Heart left ventricle (tissue), 16 donors: ENCODE measurements around the gene MAPK14. TPM values are rescaled to one million over a fixed set of nuclear protein-coding genes. Genes with fewer than 3 reads are reported as not detected.

Experiments
- ATAC-seq, 4 donors: fragments of 200-7000 bp; cut with Tn5 transposase; one replicate each; pipeline ENCODE4 v1.9.1; 2020 to 2022; ENCODE audit warnings: moderate library complexity in 4 of 4, mild to moderate bottlenecking in 3 of 4, moderate number of reproducible peaks in 1 of 4
- DNase-seq, 5 donors: peaks; one replicate each; pipeline ENCODE4 v3.0.0-alpha.2; 2020
- H3K27ac ChIP-seq, 12 donors: fragments of 200-600 bp; sonication (generic) in 4 of 12; one replicate each; pipeline versions ENCODE4 v1.5.0 to v1.8.0; 2016 to 2022; ENCODE audit warnings: mild to moderate bottlenecking in 2 of 12
- H3K27me3 ChIP-seq, 9 donors: fragments of 200-600 bp; sonication (generic) in 2 of 9; one replicate each; pipeline versions ENCODE4 v1.5.1 to v1.8.0; 2016 to 2022; ENCODE audit warnings: mild to moderate bottlenecking in 3 of 9
- H3K36me3 ChIP-seq, 9 donors: fragments of 200-600 bp; sonication (generic) in 2 of 9; one replicate each; pipeline versions ENCODE4 v1.5.0 to v1.8.0; 2018 to 2022; ENCODE audit warnings: mild to moderate bottlenecking in 2 of 9
- H3K4me1 ChIP-seq, 12 donors: fragments of 200-600 bp; sonication (generic) in 4 of 12; one replicate each; pipeline versions ENCODE4 v1.5.0 to v1.8.0; 2016 to 2022; ENCODE audit warnings: mild to moderate bottlenecking in 3 of 12
- H3K4me3 ChIP-seq, 12 donors: fragments of 200-600 bp; sonication (generic) in 4 of 12; one replicate each; pipeline versions ENCODE4 v1.5.0 to v1.8.0; 2017 to 2022; ENCODE audit warnings: mild to moderate bottlenecking in 9 of 12, moderate library complexity in 4 of 12
- H3K9me3 ChIP-seq, 12 donors: fragments of 200-600 bp; sonication (generic) in 4 of 12; one replicate each; pipeline versions ENCODE4 v1.5.0 to v1.8.0; 2016 to 2022; ENCODE audit warnings: mild to moderate bottlenecking in 1 of 12
- POLR2A ChIP-seq, 2 donors: fragments of 450-650 bp; IDR thresholded peaks; one replicate each; pipeline ENCODE4 v1.6.1; 2017; ENCODE audit warnings: antibody characterized with exemption in 2 of 2, mild to moderate bottlenecking in 2 of 2, moderate library complexity in 2 of 2
- WGBS, 4 donors: extraction: QIAGEN DNeasy Blood & Tissue Kit in 2 of 4; methylation state at CpG; one replicate each; pipeline versions ENCODE4 v1.1.5 to v1.1.7; 2013 to 2018; 5-methylcytosine and 5-hydroxymethylcytosine counted together
- intact Hi-C, 10 donors: fragments of 100-400 bp; cut with DNase I; formaldehyde crosslinking; loops; one replicate each; pipeline versions ENCODE4 v1.11.1 to v1.14.2; 2022
- polyA plus RNA-seq, 2 donors: library from polyadenylated mRNA; stranded (reverse); fragments of 200-250 nt; gene quantifications; one replicate each; pipeline ENCODE4 v1.2.3, GENCODE V29; 2013
- total RNA-seq, 9 donors: library from RNA; depleted of rRNA in 2 of 9; stranded (reverse); fragments of >200 nt in 2 of 9; fragmentation: NEBNext Ultra II Directional in 3 of 9; extraction: Animal tissue kit (Norgen Biotek cat#: 25700) in 3 of 9; gene quantifications; one replicate each; pipeline versions ENCODE4 v1.1.0 to v1.2.4, GENCODE V29; 2016 to 2023
- TF ChIP-seq, protein P1 (sequence below), 12 donors: fragments of 200-600 bp; sonication (generic) in 4 of 12; IDR thresholded peaks; one replicate each; pipeline versions ENCODE4 v1.5.0 to v1.8.0; 2018 to 2022; ENCODE audit warnings: antibody characterized with exemption in 12 of 12, mild to moderate bottlenecking in 5 of 12
- donor health status: ischemic (EF 13 %, LVEDD 7.1; RV severe dilation, severe dysfunction).
- donor health status: healthy with polysubstance abuse.
- donor health status: DM: no; HTN: yes; CAD: no.
- donor health status: DM: no; HTN: no; CAD: no.
- donor health status: ischemic (EF 25% LVEDD 6.9; RV normal size, moderate dysfunction).
- donor health status: ischemic (EF 25% LVEDD 5.7; RV mildly dilated, moderate dysfunction).
- donor health status: healthy.
- donor health status: DM: yes; HTN: yes; CAD: no.
- donor health status: ischemic (EF 35%, LVEDD 5.7; RV mildly dilated, moderate dysfunction).
- donor health status: nonischemic (EF 11% LVEDD 7.7; RV severe dilation, severe dysfunction).
- donor health status: DM: yes; HTN: yes; CAD: no.
- donor health status: PGD.
- donor health status: ischemic (EF 29% LVEDD 5.4; RV normal size, mild dysfunction).
- donor health status: nonischemic (EF 23%, LVEDD 6.1; RV moderate dilation, normal function).

MAPK14 gene
- total and polyA plus RNA-seq, 11 donors, result 7.0 to 46.5 (median 32.3) TPM

DNA sequence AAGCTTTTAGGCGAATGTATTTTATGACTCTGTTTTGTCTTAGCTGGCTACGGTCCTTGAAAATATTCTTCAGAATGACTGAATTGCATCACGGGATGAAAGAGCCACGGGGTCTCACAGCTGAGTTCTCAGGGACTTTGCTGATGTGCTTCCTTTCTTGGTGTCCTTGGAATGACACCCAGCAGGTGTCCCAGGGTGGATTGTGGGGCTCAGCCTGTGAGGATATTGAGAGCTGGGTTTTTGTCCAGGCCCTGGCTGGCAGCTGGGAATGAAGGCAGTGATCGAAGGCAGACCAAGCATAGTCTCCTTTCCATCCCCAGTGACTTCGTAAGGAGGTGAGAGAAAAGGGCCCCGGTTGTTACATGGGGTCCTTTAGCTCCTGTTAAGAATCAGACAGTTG is 83.9 kb downstream of the MAPK14 start:
- H3K27me3 ChIP-seq, result no peaks in the 10 kb centered on the region
- 93 to 97% (median 96%) methylated on average over 7 of the region's 7 CpGs for WGBS, 4 donors
- H3K4me1 ChIP-seq, result peaks cover 0 to 25% (median 0%) of the 10 kb centered on the region in 12 donors
- H3K27ac ChIP-seq, result no peak overlapping the region
- H3K36me3 ChIP-seq, result peaks cover 0 to 67% (median 55%) of the 10 kb centered on the region in 9 donors
- H3K9me3 ChIP-seq, result no peaks in the 10 kb centered on the region
- no peak for DNase-seq
- intact Hi-C loops, result no loop called here
- ATAC-seq, result no peak
- no peak overlapping the region for H3K4me3 ChIP-seq
- no peak for TF ChIP-seq POLR2A (IDR thresholded peaks at IDR 0.05)
- TF ChIP-seq, protein P1, sequence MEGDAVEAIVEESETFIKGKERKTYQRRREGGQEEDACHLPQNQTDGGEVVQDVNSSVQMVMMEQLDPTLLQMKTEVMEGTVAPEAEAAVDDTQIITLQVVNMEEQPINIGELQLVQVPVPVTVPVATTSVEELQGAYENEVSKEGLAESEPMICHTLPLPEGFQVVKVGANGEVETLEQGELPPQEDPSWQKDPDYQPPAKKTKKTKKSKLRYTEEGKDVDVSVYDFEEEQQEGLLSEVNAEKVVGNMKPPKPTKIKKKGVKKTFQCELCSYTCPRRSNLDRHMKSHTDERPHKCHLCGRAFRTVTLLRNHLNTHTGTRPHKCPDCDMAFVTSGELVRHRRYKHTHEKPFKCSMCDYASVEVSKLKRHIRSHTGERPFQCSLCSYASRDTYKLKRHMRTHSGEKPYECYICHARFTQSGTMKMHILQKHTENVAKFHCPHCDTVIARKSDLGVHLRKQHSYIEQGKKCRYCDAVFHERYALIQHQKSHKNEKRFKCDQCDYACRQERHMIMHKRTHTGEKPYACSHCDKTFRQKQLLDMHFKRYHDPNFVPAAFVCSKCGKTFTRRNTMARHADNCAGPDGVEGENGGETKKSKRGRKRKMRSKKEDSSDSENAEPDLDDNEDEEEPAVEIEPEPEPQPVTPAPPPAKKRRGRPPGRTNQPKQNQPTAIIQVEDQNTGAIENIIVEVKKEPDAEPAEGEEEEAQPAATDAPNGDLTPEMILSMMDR (IDR thresholded peaks at IDR 0.05), result no peak

DNA sequence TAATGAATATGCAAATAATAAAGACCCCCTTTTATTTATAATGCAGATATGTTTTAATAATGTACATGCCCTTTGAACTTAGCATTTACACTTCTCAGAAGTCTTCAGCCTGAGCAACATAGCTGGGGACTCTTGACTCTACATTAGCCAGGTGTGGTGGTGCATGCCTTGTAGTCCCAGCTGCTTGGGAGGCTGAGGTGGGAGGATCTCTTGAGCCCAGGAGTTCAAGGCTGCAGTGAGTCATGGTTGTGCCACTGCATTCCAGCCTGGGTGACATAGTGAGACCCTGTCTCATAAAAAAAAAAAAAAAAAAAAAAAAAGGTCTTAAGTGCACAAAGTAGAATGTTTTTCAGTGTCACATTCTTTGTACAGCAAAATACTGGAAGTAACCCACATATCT is 85.4 kb downstream of the MAPK14 start:
- H3K4me3 ChIP-seq, result no peak overlapping the region

DNA sequence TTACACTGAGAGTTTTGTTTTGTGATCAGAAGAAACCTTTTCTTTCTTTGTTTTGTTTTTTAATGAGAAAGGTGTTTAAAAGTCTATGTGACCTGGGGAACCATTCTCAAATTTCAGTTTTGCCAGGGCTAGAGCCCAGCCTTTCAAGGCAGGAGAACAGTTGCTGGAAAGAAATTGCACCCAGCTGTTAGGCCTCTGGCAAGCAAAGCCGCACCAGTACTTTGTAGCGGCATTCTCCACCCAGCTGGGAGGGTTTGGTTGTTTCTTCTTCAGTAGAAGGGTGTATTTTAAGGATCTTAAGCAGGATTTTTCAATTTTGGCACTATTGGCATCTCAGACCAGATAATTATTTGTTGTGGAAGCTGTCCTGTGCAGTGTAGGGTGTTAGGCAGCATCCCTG is 86.1 kb downstream of the MAPK14 start:
- H3K27me3 ChIP-seq, result no peaks in the 10 kb centered on the region
- ATAC-seq, result no peak
- no peak overlapping the region for H3K27ac ChIP-seq
- peaks cover 0 to 54% (median 33%) of the 10 kb centered on the region in 9 donors for H3K36me3 ChIP-seq
- intact Hi-C loops, result no loop called here
- DNase-seq, result no peak
- WGBS, 4 donors, result 78 to 84% (median 81%) methylated on average over 2 of the region's 2 CpGs
- peaks cover 0 to 38% (median 0%) of the 10 kb centered on the region in 12 donors for H3K4me1 ChIP-seq
- no peak for TF ChIP-seq POLR2A (IDR thresholded peaks at IDR 0.05)
- TF ChIP-seq, protein P1 (IDR thresholded peaks at IDR 0.05), result no peak
- no peak overlapping the region for H3K4me3 ChIP-seq
- H3K9me3 ChIP-seq, result no peaks in the 10 kb centered on the region

More for the DNA sequence above, 85.4 kb downstream of the MAPK14 start:
- intact Hi-C loops, result no loop called here
- peaks cover 0 to 61% (median 40%) of the 10 kb centered on the region in 9 donors for H3K36me3 ChIP-seq
- H3K27ac ChIP-seq, result no peak overlapping the region
- TF ChIP-seq, protein P1 (IDR thresholded peaks at IDR 0.05), result no peak
- TF ChIP-seq POLR2A (IDR thresholded peaks at IDR 0.05), result no peak
- no peaks in the 10 kb centered on the region for H3K9me3 ChIP-seq
- H3K27me3 ChIP-seq, result no peaks in the 10 kb centered on the region
- peaks cover 0 to 33% (median 0%) of the 10 kb centered on the region in 12 donors for H3K4me1 ChIP-seq
- ATAC-seq (no peak), DNase-seq (no peak)

DNA sequence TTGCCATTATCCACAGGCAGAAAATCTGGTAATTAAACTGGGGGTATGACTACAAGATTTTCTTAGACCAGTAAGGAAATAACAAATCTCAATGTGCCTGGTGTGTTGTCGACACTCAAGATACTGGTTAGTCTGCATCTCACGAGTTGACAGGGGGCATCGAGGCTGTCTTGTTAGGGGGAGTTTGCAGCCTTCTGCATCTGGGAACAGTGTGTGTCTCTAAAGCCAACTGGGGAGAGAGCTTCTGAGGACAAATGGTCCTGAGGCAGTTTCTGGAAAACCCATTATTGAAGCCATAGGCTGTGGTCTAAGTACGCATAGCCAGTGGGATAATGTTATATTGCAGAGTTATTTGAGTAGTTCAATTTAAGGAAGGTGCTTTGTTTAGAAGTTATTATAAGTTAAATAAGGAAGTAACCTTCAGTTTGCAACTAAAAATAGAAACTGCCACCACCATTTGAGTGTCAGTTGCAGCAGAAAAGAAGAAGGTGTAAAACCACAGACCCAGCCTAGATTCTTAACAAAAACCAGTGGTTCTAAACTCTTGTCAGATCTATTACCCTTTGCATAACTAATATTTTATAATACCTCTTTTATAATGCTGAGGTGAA is 87.3 kb downstream of the MAPK14 start:
- Histone ChIP-seq H3K9me3 (no peaks in the 10 kb centered on the region), H3K27me3 (no peaks in the 10 kb centered on the region), H3K4me3 (no peak overlapping the region), H3K4me1 (peaks cover 0 to 49% (median 0%) of the 10 kb centered on the region in 12 donors), H3K36me3 (peaks cover 0 to 42% (median 21%) of the 10 kb centered on the region in 9 donors), H3K27ac (peak overlapping the region in 1 of 12 donors; percentile 51)
- intact Hi-C loops, result no loop called here
- WGBS, 4 donors, result 53 to 70% (median 61%) methylated on average over 4 of the region's 4 CpGs
- ATAC-seq, result no peak
- DNase-seq, result no peak
- no peak for TF ChIP-seq POLR2A (IDR thresholded peaks at IDR 0.05)
- TF ChIP-seq, protein P1 (IDR thresholded peaks at IDR 0.05), result no peak
